Liver (tissue), 9 donors: ENCODE results near the gene KAT2A. TPM values are rescaled to one million over a fixed set of nuclear protein-coding genes. Genes with fewer than 3 reads are reported as not detected.

Experiments used
- DNase-seq: peaks from one replicate; pipeline ENCODE4 v3.0.0-alpha.2; 2017; ENCODE audit warnings: low spot score
- H3K27ac ChIP-seq, 2 donors: one replicate each; pipeline ENCODE4 v1.7.0; 2013; ENCODE audit warnings: inconsistent platforms in 2 of 2, low read length in 2 of 2, control low read depth in 1 of 2, low read depth in 1 of 2, mild to moderate bottlenecking in 1 of 2
- H3K27me3 ChIP-seq, 4 donors: one replicate each; pipeline versions ENCODE4 v1.6.1 to v1.7.0; 2013; ENCODE audit warnings: low read length in 3 of 4, inconsistent platforms in 1 of 4, mild to moderate bottlenecking in 1 of 4, moderate library complexity in 1 of 4; ENCODE audit not compliant: control insufficient read depth in 4 of 4, insufficient read depth in 4 of 4
- H3K36me3 ChIP-seq, 4 donors: one replicate each; pipeline versions ENCODE4 v1.6.1 to v1.7.0; 2013; ENCODE audit warnings: low read length in 3 of 4, mild to moderate bottlenecking in 3 of 4, low read depth in 1 of 4, moderate library complexity in 1 of 4; ENCODE audit not compliant: control insufficient read depth in 4 of 4, insufficient read depth in 3 of 4
- H3K4me1 ChIP-seq, 4 donors: one replicate each; pipeline versions ENCODE4 v1.6.1 to v1.7.0; 2013; ENCODE audit warnings: low read length in 3 of 4, mild to moderate bottlenecking in 3 of 4, moderate library complexity in 1 of 4; ENCODE audit not compliant: control insufficient read depth in 4 of 4, insufficient read depth in 4 of 4
- H3K4me3 ChIP-seq, 3 donors: one replicate each; pipeline versions ENCODE4 v1.6.1 to v1.7.0; 2013; ENCODE audit warnings: low read length in 3 of 3, control low read depth in 1 of 3, low read depth in 1 of 3, mild to moderate bottlenecking in 1 of 3
- H3K9ac ChIP-seq, 2 donors: one replicate each; pipeline ENCODE4 v1.7.0; 2013; ENCODE audit warnings: low read length in 2 of 2, mild to moderate bottlenecking in 2 of 2, moderate library complexity in 2 of 2, control low read depth in 1 of 2, low read depth in 1 of 2
- H3K9me3 ChIP-seq, 4 donors: one replicate each; pipeline versions ENCODE4 v1.6.1 to v1.7.0; 2013; ENCODE audit warnings: low read length in 3 of 4; ENCODE audit not compliant: control insufficient read depth in 4 of 4
- ATF3 ChIP-seq: IDR thresholded peaks from 2 replicates; pipeline ENCODE4 v1.6.1; 2016; ENCODE audit warnings: antibody characterized with exemption
- EGR1 ChIP-seq, 2 donors: IDR thresholded peaks; 2 replicates each; pipeline ENCODE4 v1.6.1; 2016 to 2018; ENCODE audit warnings: antibody characterized with exemption in 2 of 2, low read depth in 2 of 2
- FOXA1 ChIP-seq: IDR thresholded peaks from 2 replicates; pipeline ENCODE4 v1.6.1; 2016; ENCODE audit warnings: antibody characterized with exemption
- FOXA2 ChIP-seq: IDR thresholded peaks from 2 replicates; pipeline ENCODE4 v1.6.1; 2016; ENCODE audit warnings: antibody characterized with exemption
- GABPA ChIP-seq, 2 donors: IDR thresholded peaks in 1 of 2; conservative IDR thresholded peaks in 1 of 2; 2 replicates each; pipeline ENCODE4 v1.6.1; 2016; ENCODE audit warnings: antibody characterized with exemption in 2 of 2, mild to moderate bottlenecking in 1 of 2, moderate library complexity in 1 of 2
- HNF4G ChIP-seq: IDR thresholded peaks from 2 replicates; pipeline ENCODE4 v1.6.1; 2016; ENCODE audit warnings: antibody characterized with exemption
- NR2F2 ChIP-seq: IDR thresholded peaks from 2 replicates; pipeline ENCODE4 v1.6.1; 2016; ENCODE audit warnings: antibody characterized with exemption
- RAD21 ChIP-seq, 2 donors: IDR thresholded peaks; 2 replicates each; pipeline ENCODE4 v1.6.1; 2016; ENCODE audit warnings: antibody characterized with exemption in 2 of 2, mild to moderate bottlenecking in 2 of 2
- RXRA ChIP-seq, 2 donors: IDR thresholded peaks; 2 replicates each; pipeline ENCODE4 v1.6.1; 2017 to 2018; ENCODE audit warnings: antibody characterized with exemption in 2 of 2, mild to moderate bottlenecking in 1 of 2
- SP1 ChIP-seq: IDR thresholded peaks from 2 replicates; pipeline ENCODE4 v1.6.1; 2018; ENCODE audit warnings: antibody characterized with exemption, mild to moderate bottlenecking
- TAF1 ChIP-seq: conservative IDR thresholded peaks from 2 replicates; pipeline ENCODE4 v1.6.1; 2016; ENCODE audit warnings: antibody characterized with exemption, mild to moderate bottlenecking
- YY1 ChIP-seq: IDR thresholded peaks from 2 replicates; pipeline ENCODE4 v1.6.1; 2016; ENCODE audit warnings: antibody characterized with exemption, mild to moderate bottlenecking
- WGBS: extraction: QIAGEN DNeasy Blood & Tissue Kit; methylation state at CpG from one replicate; pipeline ENCODE4 v1.1.7; 2013; 5-methylcytosine and 5-hydroxymethylcytosine counted together
- polyA plus RNA-seq, 2 donors: library from polyadenylated mRNA; stranded (reverse) in 1 of 2; unstranded in 1 of 2; fragments of 200-250 nt in 1 of 2; fragments of >200 nt in 1 of 2; fragmentation: Nextera tagmentation in 1 of 2; extraction: Ambion mirVana in 1 of 2; gene quantifications; one replicate each; pipeline versions ENCODE4 v1.2.1 to v1.2.3, GENCODE V29; 2013 to 2015
- total RNA-seq, 2 donors: library from RNA; depleted of rRNA; stranded (reverse); fragments of >200 nt; gene quantifications; one replicate each; pipeline ENCODE4 v1.2.3, GENCODE V29; 2014
- TF ChIP-seq, protein P1 (sequence below): IDR thresholded peaks from 2 replicates; pipeline ENCODE4 v1.6.1; 2016; ENCODE audit warnings: antibody characterized with exemption
- TF ChIP-seq, protein P2 (sequence below): fragments of 150-350 bp; IDR thresholded peaks from 2 replicates; pipeline ENCODE4 v1.5.1; 2017; ENCODE audit warnings: improper control_type of control experiment, low read depth, low read length; ENCODE audit not compliant: missing input control
- donor health status: healthy.
- donor health status: healthy.
- donor health status: healthy.
- donor health status: healthy.
- donor health status: healthy.

The KAT2A gene
- total and polyA plus RNA-seq, 4 donors: 5.1 to 14.4 (median 9.6) TPM

DNA sequence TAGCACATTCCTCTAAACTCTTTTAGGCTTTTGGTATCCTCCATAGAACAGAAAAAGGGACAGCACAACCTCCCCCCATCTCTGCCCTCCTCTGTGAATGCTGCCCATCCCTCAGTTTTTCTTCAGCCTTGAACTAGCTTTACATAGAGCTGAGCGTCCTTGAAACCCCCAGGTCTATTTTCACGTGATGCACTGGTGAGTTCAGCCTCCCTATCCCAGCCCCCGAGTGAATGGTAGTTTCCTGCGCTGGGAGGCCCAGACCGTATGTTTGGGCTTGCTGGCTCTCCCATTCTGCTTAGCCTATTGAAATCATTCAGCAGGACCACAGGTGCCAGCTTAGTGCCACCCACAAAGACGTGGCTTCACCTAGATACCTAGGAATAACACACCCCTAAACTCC is 45.4 kb downstream of the KAT2A start:
- Histone ChIP-seq H3K9ac (no peak overlapping the region), H3K9me3 (no peaks in the 10 kb centered on the region), H3K4me1 (peaks cover 0 to 5% (median 4%) of the 10 kb centered on the region in 4 donors), H3K36me3 (no peaks in the 10 kb centered on the region), H3K27me3 (no peaks in the 10 kb centered on the region), H3K27ac (no peak overlapping the region), H3K4me3 (no peak overlapping the region)
- WGBS: 79% methylated on average over 6 of the region's 6 CpGs
- no peak for DNase-seq
- TF ChIP-seq TAF1 (no peak), SP1 (no peak), EGR1 (IDR thresholded peaks at IDR 0.05; ENCODE audit: low read depth in 2 of 2) (no peak), FOXA1 (no peak), ATF3 (no peak), GABPA (IDR thresholded peaks at IDR 0.05 in 1 of 2, conservative IDR thresholded peaks at IDR 0.05 in 1 of 2) (no peak), HNF4G (no peak)
- TF ChIP-seq, protein P1, sequence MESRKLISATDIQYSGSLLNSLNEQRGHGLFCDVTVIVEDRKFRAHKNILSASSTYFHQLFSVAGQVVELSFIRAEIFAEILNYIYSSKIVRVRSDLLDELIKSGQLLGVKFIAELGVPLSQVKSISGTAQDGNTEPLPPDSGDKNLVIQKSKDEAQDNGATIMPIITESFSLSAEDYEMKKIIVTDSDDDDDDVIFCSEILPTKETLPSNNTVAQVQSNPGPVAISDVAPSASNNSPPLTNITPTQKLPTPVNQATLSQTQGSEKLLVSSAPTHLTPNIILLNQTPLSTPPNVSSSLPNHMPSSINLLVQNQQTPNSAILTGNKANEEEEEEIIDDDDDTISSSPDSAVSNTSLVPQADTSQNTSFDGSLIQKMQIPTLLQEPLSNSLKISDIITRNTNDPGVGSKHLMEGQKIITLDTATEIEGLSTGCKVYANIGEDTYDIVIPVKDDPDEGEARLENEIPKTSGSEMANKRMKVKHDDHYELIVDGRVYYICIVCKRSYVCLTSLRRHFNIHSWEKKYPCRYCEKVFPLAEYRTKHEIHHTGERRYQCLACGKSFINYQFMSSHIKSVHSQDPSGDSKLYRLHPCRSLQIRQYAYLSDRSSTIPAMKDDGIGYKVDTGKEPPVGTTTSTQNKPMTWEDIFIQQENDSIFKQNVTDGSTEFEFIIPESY: no peak

DNA sequence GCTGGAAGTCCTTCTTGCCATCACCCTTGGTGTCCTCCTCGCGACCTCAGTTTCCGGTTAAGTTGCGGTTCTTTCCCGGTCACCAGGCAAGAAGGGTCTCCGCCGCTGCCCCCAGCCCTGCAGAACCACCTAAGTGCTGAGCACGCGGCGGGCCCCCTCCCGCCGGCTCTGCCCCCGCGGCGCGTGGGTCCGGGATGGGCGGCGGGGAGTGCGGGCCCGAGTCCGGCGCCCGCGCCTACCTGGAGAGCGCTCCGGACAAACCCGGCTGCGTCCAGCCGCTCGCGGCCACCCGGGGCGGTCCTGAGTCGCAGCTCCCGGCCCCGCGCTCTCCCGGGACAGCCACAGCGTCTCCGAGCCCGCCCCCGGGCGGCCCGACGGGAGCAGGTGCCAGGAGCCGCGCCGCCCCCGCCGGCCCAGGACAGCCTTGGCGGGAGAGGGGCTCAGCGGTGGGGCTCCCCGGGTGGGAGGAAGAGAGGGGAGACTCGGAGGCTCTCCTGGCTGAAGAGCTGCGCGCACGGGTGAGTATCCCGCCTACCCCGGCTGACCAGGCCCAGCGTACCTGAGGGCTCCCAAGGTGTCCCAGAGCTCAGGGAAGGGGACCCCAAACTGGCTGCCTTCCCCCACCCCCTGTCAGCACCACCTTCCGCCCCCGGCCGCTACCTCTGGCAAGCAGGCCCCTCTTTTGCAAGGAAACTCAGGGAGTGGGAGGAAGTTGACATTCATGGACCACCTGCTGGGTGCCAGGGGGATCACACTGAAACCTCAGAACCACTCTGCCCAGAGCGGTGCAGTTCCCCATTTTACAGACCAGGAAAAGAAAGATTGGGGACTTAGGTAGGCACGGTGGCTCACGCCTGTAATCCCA is 48.6 kb downstream of the KAT2A start:
- TF ChIP-seq, protein P2, sequence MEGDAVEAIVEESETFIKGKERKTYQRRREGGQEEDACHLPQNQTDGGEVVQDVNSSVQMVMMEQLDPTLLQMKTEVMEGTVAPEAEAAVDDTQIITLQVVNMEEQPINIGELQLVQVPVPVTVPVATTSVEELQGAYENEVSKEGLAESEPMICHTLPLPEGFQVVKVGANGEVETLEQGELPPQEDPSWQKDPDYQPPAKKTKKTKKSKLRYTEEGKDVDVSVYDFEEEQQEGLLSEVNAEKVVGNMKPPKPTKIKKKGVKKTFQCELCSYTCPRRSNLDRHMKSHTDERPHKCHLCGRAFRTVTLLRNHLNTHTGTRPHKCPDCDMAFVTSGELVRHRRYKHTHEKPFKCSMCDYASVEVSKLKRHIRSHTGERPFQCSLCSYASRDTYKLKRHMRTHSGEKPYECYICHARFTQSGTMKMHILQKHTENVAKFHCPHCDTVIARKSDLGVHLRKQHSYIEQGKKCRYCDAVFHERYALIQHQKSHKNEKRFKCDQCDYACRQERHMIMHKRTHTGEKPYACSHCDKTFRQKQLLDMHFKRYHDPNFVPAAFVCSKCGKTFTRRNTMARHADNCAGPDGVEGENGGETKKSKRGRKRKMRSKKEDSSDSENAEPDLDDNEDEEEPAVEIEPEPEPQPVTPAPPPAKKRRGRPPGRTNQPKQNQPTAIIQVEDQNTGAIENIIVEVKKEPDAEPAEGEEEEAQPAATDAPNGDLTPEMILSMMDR: no peak
- TF ChIP-seq GABPA (IDR thresholded peaks at IDR 0.05 in 1 of 2, conservative IDR thresholded peaks at IDR 0.05 in 1 of 2) (no peak), YY1 (no peak), NR2F2 (no peak), RXRA (IDR thresholded peaks at IDR 0.05) (no peak), ATF3 (no peak), FOXA2 (no peak), RAD21 (IDR thresholded peaks at IDR 0.05) (no peak), FOXA1 (no peak)
- Histone ChIP-seq H3K36me3 (no peaks in the 10 kb centered on the region), H3K9ac (no peak overlapping the region), H3K4me1 (peaks cover under 1 to 6% (median 4%) of the 10 kb centered on the region in 4 donors), H3K27ac (no peak overlapping the region), H3K9me3 (no peaks in the 10 kb centered on the region), H3K4me3 (peak overlapping the region in 1 of 3 donors; percentile 47), H3K27me3 (no peaks in the 10 kb centered on the region)
- no peak for DNase-seq
- 14% methylated on average over 67 of the region's 67 CpGs for WGBS
